Neural cell (in vitro differentiated cells): ENCODE measurements around the gene MAPRE3. TPM values are rescaled to one million over a fixed set of nuclear protein-coding genes. Genes with fewer than 3 reads are reported as not detected.

Experiments used
- H2AFZ ChIP-seq: fragments of 200-600, 300-800 bp; sonication (generic), shearing (Covaris generic); 2 replicates; pipeline ENCODE4 v1.6.0; 2014; ENCODE audit warnings: low read depth, mild to moderate bottlenecking, antibody characterized with exemption, low read length, moderate library complexity
- H3F3A ChIP-seq: fragments of 200-600 bp; shearing (Covaris generic); 2 replicates; pipeline ENCODE4 v1.6.1; 2016; ENCODE audit warnings: mild to moderate bottlenecking, moderate library complexity, mixed read lengths, antibody characterized with exemption, low read length; ENCODE audit not compliant: insufficient read depth, poor library complexity, severe bottlenecking
- H3K27ac ChIP-seq: fragments of 200-600, 300-800 bp; sonication (generic), shearing (Covaris generic); 2 replicates; pipeline ENCODE4 v1.5.1; 2014; ENCODE audit warnings: mild to moderate bottlenecking, low read length, moderate library complexity
- H3K27me3 ChIP-seq: fragments of 300-800, 200-600 bp; sonication (generic), shearing (Covaris generic); 2 replicates; pipeline ENCODE4 v1.6.0; 2014; ENCODE audit warnings: mild to moderate bottlenecking, low read depth, low read length, moderate library complexity; ENCODE audit not compliant: insufficient read depth
- H3K36me3 ChIP-seq: fragments of 300-800, 200-600 bp; sonication (generic), shearing (Covaris generic); 2 replicates; pipeline ENCODE4 v1.5.1; 2014; ENCODE audit warnings: mild to moderate bottlenecking, antibody characterized with exemption, low read length, moderate library complexity; ENCODE audit not compliant: insufficient read depth
- H3K4me2 ChIP-seq: fragments of 300-800, 200-600 bp; sonication (generic), shearing (Covaris generic); 2 replicates; pipeline ENCODE4 v1.6.0; 2014; ENCODE audit warnings: mild to moderate bottlenecking, low read length
- H3K4me3 ChIP-seq: fragments of 300-800, 200-600 bp; sonication (generic), shearing (Covaris generic); 2 replicates; pipeline ENCODE4 v1.5.1; 2014; ENCODE audit warnings: mild to moderate bottlenecking, low read length, moderate library complexity
- H3K79me2 ChIP-seq: fragments of 200-600 bp; shearing (Covaris generic); replicated peaks from 2 replicates; pipeline ENCODE4 v1.6.0; 2014; ENCODE audit warnings: mild to moderate bottlenecking, low read length, moderate library complexity; ENCODE audit not compliant: insufficient read depth
- H3K9ac ChIP-seq: fragments of 300-800, 200-600 bp; sonication (generic), shearing (Covaris generic); 2 replicates; pipeline ENCODE4 v1.6.1; 2016; ENCODE audit warnings: mild to moderate bottlenecking, low read length, mixed read lengths
- H3K9me2 ChIP-seq: fragments of 200-600 bp; shearing (Covaris generic); 2 replicates; pipeline ENCODE4 v1.6.1; 2016; ENCODE audit warnings: mild to moderate bottlenecking, low read length, mixed read lengths; ENCODE audit not compliant: insufficient read depth
- H3K9me3 ChIP-seq: fragments of 200-600, 300-800 bp; sonication (generic), shearing (Covaris generic); 2 replicates; pipeline ENCODE4 v1.6.1; 2016; ENCODE audit warnings: mild to moderate bottlenecking, mixed run types, low read length, moderate library complexity, mixed read lengths
- H4K20me1 ChIP-seq: fragments of 200-600 bp; shearing (Covaris generic); 2 replicates; pipeline ENCODE4 v1.6.1; 2016; ENCODE audit warnings: mild to moderate bottlenecking, mixed run types; ENCODE audit not compliant: insufficient read depth
- CTCF ChIP-seq: fragments of 450-650 bp; IDR thresholded peaks from 2 replicates; pipeline ENCODE4 v1.5.1; 2014; ENCODE audit warnings: antibody characterized with exemption, mild to moderate bottlenecking, moderate library complexity; ENCODE audit not compliant: poor library complexity, severe bottlenecking
- EP300 ChIP-seq: fragments of 450-650 bp; conservative IDR thresholded peaks from 2 replicates; pipeline ENCODE4 v1.6.1; 2014; ENCODE audit warnings: antibody characterized with exemption, mild to moderate bottlenecking, moderate library complexity; ENCODE audit not compliant: poor library complexity, severe bottlenecking
- EZH2 ChIP-seq: fragments of 200-600, 300-800 bp; shearing (Covaris generic), sonication (generic); IDR thresholded peaks from 2 replicates; pipeline ENCODE4 v1.6.1; 2014; ENCODE audit warnings: antibody characterized with exemption, low read length, borderline replicate concordance, mild to moderate bottlenecking; ENCODE audit not compliant: insufficient read depth, poor library complexity, severe bottlenecking
- MXI1 ChIP-seq: fragments of 450-650 bp; conservative IDR thresholded peaks from 2 replicates; pipeline ENCODE4 v1.6.1; 2014; ENCODE audit warnings: antibody characterized with exemption, mild to moderate bottlenecking; ENCODE audit not compliant: poor library complexity, severe bottlenecking
- POLR2AphosphoS5 ChIP-seq: IDR thresholded peaks from 2 replicates; pipeline ENCODE4 v1.6.1; 2012
- RAD21 ChIP-seq: fragments of 450-650 bp; conservative IDR thresholded peaks from 2 replicates; pipeline ENCODE4 v1.6.1; 2014; ENCODE audit warnings: antibody characterized with exemption, mild to moderate bottlenecking, moderate library complexity
- REST ChIP-seq: IDR thresholded peaks from 2 replicates; pipeline ENCODE4 v1.6.1; 2012; ENCODE audit warnings: borderline replicate concordance
- SMC3 ChIP-seq: fragments of 450-650 bp; conservative IDR thresholded peaks from 2 replicates; pipeline ENCODE4 v1.6.1; 2014; ENCODE audit warnings: antibody characterized with exemption, mild to moderate bottlenecking, moderate library complexity; ENCODE audit not compliant: poor library complexity
- TAF1 ChIP-seq: IDR thresholded peaks from 2 replicates; pipeline ENCODE4 v1.6.1; 2012; ENCODE audit warnings: low read depth
- polyA plus RNA-seq: library from polyadenylated mRNA; depleted of rRNA; stranded (reverse); fragments of >200 nt; gene quantifications from 2 replicates; pipeline ENCODE4 v1.2.3, GENCODE V29; 2014

The MAPRE3 gene
- polyA plus RNA-seq, 1 donor from 2014 or later = 69.2 TPM

- H4K20me1 ChIP-seq = no peaks in the 10 kb centered on the region
- peak overlapping the region; percentile 95 for H3K4me2 ChIP-seq
- peaks cover 3% of the 10 kb centered on the region for H3K79me2 ChIP-seq
- H3K4me3 ChIP-seq = peak overlapping the region; percentile 87
- no peak for TF ChIP-seq TAF1
- TF ChIP-seq SMC3 = no peak
- TF ChIP-seq POLR2AphosphoS5 = no peak
- no peak for TF ChIP-seq EZH2
- TF ChIP-seq REST = no peak
- no peak for TF ChIP-seq MXI1
- no peak for TF ChIP-seq CTCF
- no peak for TF ChIP-seq EP300
- TF ChIP-seq RAD21 = no peak
- H3K9ac ChIP-seq = peak overlapping the region; percentile 68
- peak overlapping the region; percentile 38 for H3K27ac ChIP-seq
- H3F3A ChIP-seq = no peaks in the 10 kb centered on the region
- no peaks in the 10 kb centered on the region for H3K27me3 ChIP-seq
- H3K9me2 ChIP-seq = no peaks in the 10 kb centered on the region
- H3K36me3 ChIP-seq = no peaks in the 10 kb centered on the region
- no peaks in the 10 kb centered on the region for H3K9me3 ChIP-seq
- H2AFZ ChIP-seq = peak overlapping the region; percentile 42
Observed at GRCh38 chr2:27033253-27033852, 62.9 kb downstream of the MAPRE3 start.

GRCh38 chr2:27038012-27038411 lies 67.6 kb downstream of the MAPRE3 start:
- Histone ChIP-seq H3F3A (no peaks in the 10 kb centered on the region), H3K4me3 (no peak overlapping the region), H3K27ac (no peak overlapping the region), H3K9ac (no peak overlapping the region), H3K9me3 (no peaks in the 10 kb centered on the region), H3K4me2 (no peak overlapping the region), H3K36me3 (no peaks in the 10 kb centered on the region), H3K27me3 (no peaks in the 10 kb centered on the region), H4K20me1 (no peaks in the 10 kb centered on the region), H2AFZ (no peak overlapping the region), H3K79me2 (peaks cover 3% of the 10 kb centered on the region), H3K9me2 (no peaks in the 10 kb centered on the region)
- TF ChIP-seq TAF1 (no peak), CTCF (no peak)
